Hematopoietic multipotent progenitor cell treated with erythropoietin and hydrocortisone succinate and interleukin-3 and kit ligand, for 17 days (in vitro differentiated cells): Measurements from ENCODE around the gene RHOG.
"Not testable (repeated sequence)": the region's sequence is repeated elsewhere in the genome, so short reads cannot be mapped to it uniquely, and the experiment has no call there.

ENCODE experiments used
- DNase-seq: peaks from one replicate; pipeline ENCODE4 v3.0.0-alpha.2; 2015; ENCODE audit warnings: low spot score

RHOG gene

GRCh38 chr11:3834349-3834663 lies 6.5 kb downstream of the RHOG start:
- no peak for DNase-seq

- DNase-seq = peak; percentile 53
Measured at GRCh38 chr11:3833449-3833848, 7.3 kb downstream of the RHOG start.

GRCh38 chr11:3832816-3833215 lies 7.9 kb downstream of the RHOG start:
- DNase-seq = no peak

GRCh38 chr11:3831378-3832239 lies 9.2 kb downstream of the RHOG start:
- DNase-seq = no peak

GRCh38 chr11:3830730-3831129 lies 10.0 kb downstream of the RHOG start:
- DNase-seq = no peak

- DNase-seq = no peak
Measured at GRCh38 chr11:3830088-3830487, 10.7 kb downstream of the RHOG start.

- no peak for DNase-seq
Measured at GRCh38 chr11:3827434-3828186, 13.1 kb downstream of the RHOG start.

- no peak for DNase-seq
Measured at GRCh38 chr11:3826721-3827120, 14.0 kb downstream of the RHOG start.

GRCh38 chr11:3825473-3826154 lies 15.1 kb downstream of the RHOG start:
- no peak for DNase-seq

GRCh38 chr11:3824714-3825472 lies 15.9 kb downstream of the RHOG start:
- DNase-seq = peak; percentile 86

GRCh38 chr11:3823762-3824506 lies 16.8 kb downstream of the RHOG start:
- DNase-seq = no peak

GRCh38 chr11:3823303-3823702 lies 17.5 kb downstream of the RHOG start:
- DNase-seq = no peak

GRCh38 chr11:3822312-3822711 lies 18.4 kb downstream of the RHOG start:
- DNase-seq = no peak

GRCh38 chr11:3820971-3821370 lies 19.8 kb downstream of the RHOG start:
- no peak for DNase-seq

GRCh38 chr11:3817181-3817800 lies 23.5 kb downstream of the RHOG start:
- no peak for DNase-seq

- DNase-seq = no peak
Measured at GRCh38 chr11:3816673-3817072, 24.1 kb downstream of the RHOG start.

GRCh38 chr11:3815845-3816244 lies 24.9 kb downstream of the RHOG start:
- DNase-seq = no peak

GRCh38 chr11:3814832-3815231 lies 25.9 kb downstream of the RHOG start:
- DNase-seq = not testable (repeated sequence)

GRCh38 chr11:3810951-3811350 lies 29.8 kb downstream of the RHOG start:
- no peak for DNase-seq

- no peak for DNase-seq
Measured at GRCh38 chr11:3810446-3810845, 30.3 kb downstream of the RHOG start.

GRCh38 chr11:3809624-3809928 lies 31.2 kb downstream of the RHOG start:
- DNase-seq = no peak
